ENCODE results near the gene DDR2. TPM values are rescaled to one million over a fixed set of nuclear protein-coding genes. Genes with fewer than 3 reads are reported as not detected.
A peak's percentile ranks its signal among the peaks of the same experiment; 100 is the strongest.
"Not testable (repeated sequence)": the region's sequence is repeated elsewhere in the genome, so short reads cannot be mapped to it uniquely, and the experiment has no call there.

Gene DDR2
- total RNA-seq, 1 experiment from 2014 or later: 1.9 TPM

DNA sequence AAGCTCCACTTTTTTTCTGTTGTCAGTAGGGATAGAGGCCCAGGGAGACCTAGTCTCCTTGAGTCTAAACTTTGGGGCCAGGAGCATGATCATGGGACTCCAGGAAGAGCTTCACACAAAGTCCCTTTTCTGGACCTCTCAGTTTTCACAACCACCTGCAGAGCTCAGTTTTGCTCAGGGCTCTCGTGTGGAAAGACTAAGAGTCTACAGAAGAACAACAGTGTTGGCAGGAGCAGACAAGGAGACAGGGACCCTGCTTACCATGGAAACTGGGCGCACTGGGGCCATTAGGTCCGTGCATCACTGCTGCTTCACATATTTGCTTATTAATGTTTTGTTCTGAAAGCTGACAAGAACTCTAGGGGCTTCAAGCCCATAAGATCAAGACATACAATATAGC lies 94.3 kb downstream of the DDR2 start:
- POLR2A ChIA-PET: no interaction called here
- CTCF ChIA-PET: no interaction called here
- no peaks in the 10 kb centered on the region for H3K27me3 ChIP-seq (ENCODE audit: control insufficient read depth, insufficient read depth, low read length)
- H3K27ac ChIP-seq (ENCODE audit: low read length): no peak overlapping the region
- H3K9me3 ChIP-seq (ENCODE audit: control insufficient read depth, insufficient read depth, low read depth, low read length): no peaks in the 10 kb centered on the region
- no peaks in the 10 kb centered on the region for H3K4me1 ChIP-seq (ENCODE audit: control insufficient read depth, insufficient read depth, low read length)
- no TSS peak for BruUV-seq (replicated peaks)
- TF ChIP-seq, protein P1, sequence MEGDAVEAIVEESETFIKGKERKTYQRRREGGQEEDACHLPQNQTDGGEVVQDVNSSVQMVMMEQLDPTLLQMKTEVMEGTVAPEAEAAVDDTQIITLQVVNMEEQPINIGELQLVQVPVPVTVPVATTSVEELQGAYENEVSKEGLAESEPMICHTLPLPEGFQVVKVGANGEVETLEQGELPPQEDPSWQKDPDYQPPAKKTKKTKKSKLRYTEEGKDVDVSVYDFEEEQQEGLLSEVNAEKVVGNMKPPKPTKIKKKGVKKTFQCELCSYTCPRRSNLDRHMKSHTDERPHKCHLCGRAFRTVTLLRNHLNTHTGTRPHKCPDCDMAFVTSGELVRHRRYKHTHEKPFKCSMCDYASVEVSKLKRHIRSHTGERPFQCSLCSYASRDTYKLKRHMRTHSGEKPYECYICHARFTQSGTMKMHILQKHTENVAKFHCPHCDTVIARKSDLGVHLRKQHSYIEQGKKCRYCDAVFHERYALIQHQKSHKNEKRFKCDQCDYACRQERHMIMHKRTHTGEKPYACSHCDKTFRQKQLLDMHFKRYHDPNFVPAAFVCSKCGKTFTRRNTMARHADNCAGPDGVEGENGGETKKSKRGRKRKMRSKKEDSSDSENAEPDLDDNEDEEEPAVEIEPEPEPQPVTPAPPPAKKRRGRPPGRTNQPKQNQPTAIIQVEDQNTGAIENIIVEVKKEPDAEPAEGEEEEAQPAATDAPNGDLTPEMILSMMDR (IDR thresholded peaks at IDR 0.05): no peak
- TF ChIP-seq POLR2AphosphoS5 (IDR thresholded peaks at IDR 0.05; ENCODE audit: low read depth, low read length): no peak
- in situ Hi-C loops (cut with HindIII; ENCODE audit: low pct_unique_long_range_greater_than_20kb, low sequenced_read_pairs): no loop called here
- intact Hi-C loops (cut with micrococcal nuclease; ENCODE audit: unreplicated experiment): no loop called here
- H3K36me3 ChIP-seq (ENCODE audit: control insufficient read depth, insufficient read depth, low read length): no peaks in the 10 kb centered on the region
- H3K4me3 ChIP-seq (ENCODE audit: low read depth in 2 of 2, low read length in 2 of 2): no peak overlapping the region
- ATAC-seq (0 out of 2 replicates have a peak, but pooled peaks have one; percentile 38), DNase-seq (ENCODE audit: low read depth, low spot score) (no peak)

DNA sequence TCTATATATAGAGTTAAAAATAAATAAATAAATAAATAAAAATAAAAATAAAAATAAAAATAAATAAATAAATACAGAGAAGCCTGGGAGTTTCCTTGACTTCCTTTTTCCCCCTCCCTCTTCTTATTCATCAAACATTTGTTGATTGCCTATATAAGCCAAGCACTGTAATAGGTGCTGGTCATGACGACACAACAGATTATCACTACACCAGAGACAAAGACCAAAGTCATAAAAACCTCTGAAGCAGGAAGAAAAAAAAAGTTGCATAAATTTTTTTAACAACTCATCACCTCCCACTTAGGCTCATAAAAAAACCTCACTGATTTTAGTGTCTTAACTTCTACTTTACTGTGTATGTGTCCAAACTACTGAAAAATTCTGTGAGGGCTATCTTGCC lies 95.2 kb downstream of the DDR2 start:
- H3K4me3 ChIP-seq (ENCODE audit: low read depth in 2 of 2, low read length in 2 of 2); H3K9me3 ChIP-seq (ENCODE audit: control insufficient read depth, insufficient read depth, low read depth, low read length); BruUV-seq (replicated peaks); H3K27ac ChIP-seq (ENCODE audit: low read length); in situ Hi-C loops (cut with HindIII; ENCODE audit: low pct_unique_long_range_greater_than_20kb, low sequenced_read_pairs); intact Hi-C loops (cut with micrococcal nuclease; ENCODE audit: unreplicated experiment); H3K36me3 ChIP-seq (ENCODE audit: control insufficient read depth, insufficient read depth, low read length); H3K27me3 ChIP-seq (ENCODE audit: control insufficient read depth, insufficient read depth, low read length); DNase-seq (ENCODE audit: low read depth, low spot score); CTCF ChIA-PET; H3K4me1 ChIP-seq (ENCODE audit: control insufficient read depth, insufficient read depth, low read length); ATAC-seq; POLR2A ChIA-PET: not testable (repeated sequence)

DNA sequence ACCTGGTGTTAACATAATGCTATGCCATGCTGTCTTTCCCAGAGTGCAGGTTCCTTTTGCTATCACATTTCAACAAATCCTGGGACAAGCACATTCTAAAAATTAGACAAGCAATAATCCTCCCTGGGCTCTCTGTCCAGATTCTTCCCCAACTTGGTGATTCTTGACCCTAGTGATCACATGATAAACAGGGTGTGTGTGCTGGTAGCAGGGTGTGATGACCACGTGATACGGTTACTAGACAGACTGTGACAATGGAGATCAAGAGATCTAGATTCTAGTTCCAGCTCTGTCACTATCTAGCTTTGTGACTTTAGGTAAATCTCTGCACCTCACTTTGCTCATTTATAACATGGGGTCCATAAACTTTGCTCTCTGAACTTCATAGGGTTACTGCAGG lies 96.3 kb downstream of the DDR2 start:
- Histone ChIP-seq H3K27me3 (ENCODE audit: control insufficient read depth, insufficient read depth, low read length) (no peaks in the 10 kb centered on the region), H3K27ac (ENCODE audit: low read length) (no peak overlapping the region), H3K9me3 (ENCODE audit: control insufficient read depth, insufficient read depth, low read depth, low read length) (no peaks in the 10 kb centered on the region), H3K4me1 (ENCODE audit: control insufficient read depth, insufficient read depth, low read length) (no peaks in the 10 kb centered on the region), H3K4me3 (ENCODE audit: low read depth in 2 of 2, low read length in 2 of 2) (no peak overlapping the region), H3K36me3 (ENCODE audit: control insufficient read depth, insufficient read depth, low read length) (no peaks in the 10 kb centered on the region)
- CTCF ChIA-PET: no interaction called here
- DNase-seq (ENCODE audit: low read depth, low spot score) (no peak), ATAC-seq (no peak)
- POLR2A ChIA-PET: no interaction called here
- in situ Hi-C loops (cut with HindIII; ENCODE audit: low pct_unique_long_range_greater_than_20kb, low sequenced_read_pairs) (no loop called here), intact Hi-C loops (cut with micrococcal nuclease; ENCODE audit: unreplicated experiment) (no loop called here)
- BruUV-seq (replicated peaks): no TSS peak
- no peak for TF ChIP-seq TCF7L2 (IDR thresholded peaks at IDR 0.05; ENCODE audit: low read depth, low read length)
- no peak for TF ChIP-seq POLR2AphosphoS5 (IDR thresholded peaks at IDR 0.05; ENCODE audit: low read depth, low read length)
- TF ChIP-seq SIN3A (IDR thresholded peaks at IDR 0.05; ENCODE audit: borderline replicate concordance, insufficient read depth, low read depth, low read length): no peak
- TF ChIP-seq, protein P1 (IDR thresholded peaks at IDR 0.05): no peak
- TF ChIP-seq, protein P2, sequence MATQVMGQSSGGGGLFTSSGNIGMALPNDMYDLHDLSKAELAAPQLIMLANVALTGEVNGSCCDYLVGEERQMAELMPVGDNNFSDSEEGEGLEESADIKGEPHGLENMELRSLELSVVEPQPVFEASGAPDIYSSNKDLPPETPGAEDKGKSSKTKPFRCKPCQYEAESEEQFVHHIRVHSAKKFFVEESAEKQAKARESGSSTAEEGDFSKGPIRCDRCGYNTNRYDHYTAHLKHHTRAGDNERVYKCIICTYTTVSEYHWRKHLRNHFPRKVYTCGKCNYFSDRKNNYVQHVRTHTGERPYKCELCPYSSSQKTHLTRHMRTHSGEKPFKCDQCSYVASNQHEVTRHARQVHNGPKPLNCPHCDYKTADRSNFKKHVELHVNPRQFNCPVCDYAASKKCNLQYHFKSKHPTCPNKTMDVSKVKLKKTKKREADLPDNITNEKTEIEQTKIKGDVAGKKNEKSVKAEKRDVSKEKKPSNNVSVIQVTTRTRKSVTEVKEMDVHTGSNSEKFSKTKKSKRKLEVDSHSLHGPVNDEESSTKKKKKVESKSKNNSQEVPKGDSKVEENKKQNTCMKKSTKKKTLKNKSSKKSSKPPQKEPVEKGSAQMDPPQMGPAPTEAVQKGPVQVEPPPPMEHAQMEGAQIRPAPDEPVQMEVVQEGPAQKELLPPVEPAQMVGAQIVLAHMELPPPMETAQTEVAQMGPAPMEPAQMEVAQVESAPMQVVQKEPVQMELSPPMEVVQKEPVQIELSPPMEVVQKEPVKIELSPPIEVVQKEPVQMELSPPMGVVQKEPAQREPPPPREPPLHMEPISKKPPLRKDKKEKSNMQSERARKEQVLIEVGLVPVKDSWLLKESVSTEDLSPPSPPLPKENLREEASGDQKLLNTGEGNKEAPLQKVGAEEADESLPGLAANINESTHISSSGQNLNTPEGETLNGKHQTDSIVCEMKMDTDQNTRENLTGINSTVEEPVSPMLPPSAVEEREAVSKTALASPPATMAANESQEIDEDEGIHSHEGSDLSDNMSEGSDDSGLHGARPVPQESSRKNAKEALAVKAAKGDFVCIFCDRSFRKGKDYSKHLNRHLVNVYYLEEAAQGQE (IDR thresholded peaks at IDR 0.05; ENCODE audit: insufficient read depth in 1 of 2, low read depth in 2 of 2, low read length in 1 of 2): no peak

DNA sequence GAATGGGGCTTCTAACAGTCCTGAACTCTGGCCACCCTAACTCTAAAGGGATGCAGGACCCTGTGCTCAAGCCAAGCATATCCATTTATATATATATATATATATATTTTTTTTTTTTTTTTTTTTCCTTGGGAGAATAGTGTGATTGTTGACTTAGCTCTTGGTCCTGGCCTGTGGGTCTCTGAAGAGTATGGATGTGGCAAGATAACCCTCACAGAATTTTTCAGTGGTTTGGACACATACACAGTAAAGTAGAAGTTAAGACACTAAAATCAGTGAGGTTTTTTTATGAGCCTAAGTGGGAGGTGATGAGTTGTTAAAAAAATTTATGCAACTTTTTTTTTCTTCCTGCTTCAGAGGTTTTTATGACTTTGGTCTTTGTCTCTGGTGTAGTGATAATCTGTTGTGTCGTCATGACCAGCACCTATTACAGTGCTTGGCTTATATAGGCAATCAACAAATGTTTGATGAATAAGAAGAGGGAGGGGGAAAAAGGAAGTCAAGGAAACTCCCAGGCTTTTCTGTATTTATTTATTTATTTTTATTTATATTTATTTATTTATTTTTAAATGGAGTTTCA lies 97.0 kb downstream of the DDR2 start:
- BruUV-seq (replicated peaks); POLR2A ChIA-PET; CTCF ChIA-PET; DNase-seq (ENCODE audit: low read depth, low spot score); H3K27me3 ChIP-seq (ENCODE audit: control insufficient read depth, insufficient read depth, low read length); H3K4me3 ChIP-seq (ENCODE audit: low read depth in 2 of 2, low read length in 2 of 2); H3K9me3 ChIP-seq (ENCODE audit: control insufficient read depth, insufficient read depth, low read depth, low read length); H3K4me1 ChIP-seq (ENCODE audit: control insufficient read depth, insufficient read depth, low read length); intact Hi-C loops (cut with micrococcal nuclease; ENCODE audit: unreplicated experiment); H3K27ac ChIP-seq (ENCODE audit: low read length); in situ Hi-C loops (cut with HindIII; ENCODE audit: low pct_unique_long_range_greater_than_20kb, low sequenced_read_pairs); ATAC-seq; H3K36me3 ChIP-seq (ENCODE audit: control insufficient read depth, insufficient read depth, low read length): not testable (repeated sequence)
